ENCODE measurements around the gene TEX12. TPM values are rescaled to one million over a fixed set of nuclear protein-coding genes. Genes with fewer than 3 reads are reported as not detected.

The TEX12 gene, protein sequence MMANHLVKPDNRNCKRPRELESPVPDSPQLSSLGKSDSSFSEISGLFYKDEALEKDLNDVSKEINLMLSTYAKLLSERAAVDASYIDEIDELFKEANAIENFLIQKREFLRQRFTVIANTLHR
- polyA plus RNA-seq (2013, experiment 1 of 4), result not detected
- not detected for polyA plus RNA-seq (2013, experiment 2 of 4)
- polyA plus RNA-seq (2013, experiment 3 of 4), result not detected
- polyA plus RNA-seq (2013, experiment 4 of 4), result 0.28 TPM

DNA sequence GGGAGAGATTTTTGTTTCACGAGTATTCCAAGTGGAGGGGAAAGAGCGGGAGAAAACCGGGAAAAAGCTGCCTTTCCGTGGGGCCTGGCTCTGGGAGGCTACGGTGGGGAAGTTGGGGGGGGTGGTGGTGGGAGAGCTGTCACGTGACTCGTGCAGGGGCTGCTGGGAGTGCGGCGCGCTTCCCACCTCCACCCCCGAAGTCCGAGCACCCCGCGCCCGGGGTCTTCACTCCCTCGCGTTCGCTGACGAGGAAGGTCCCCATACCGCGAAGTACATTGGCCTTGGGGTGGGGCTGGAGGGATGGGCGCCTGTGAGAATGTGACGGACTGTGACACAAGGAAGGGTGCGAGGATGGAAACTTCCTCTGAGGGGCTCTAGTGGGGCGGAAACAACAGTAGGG, at the start of gene TEX12:
Gene TEX12, plus strand, starts transcription at position 228 of the 400 bp plus-strand sequence. CDS start 1,897 bp downstream, outside the sequence.
- H3K4me3 ChIP-seq (ENCODE audit: insufficient read depth, low read depth, low read length), result no peak within 1 kb of the TSS
- H3K36me3 ChIP-seq (ENCODE audit: control insufficient read depth, insufficient read depth, low read length), result no peaks in the 10 kb centered on the region
- no peaks in the 10 kb centered on the region for H3K9me3 ChIP-seq (ENCODE audit: control insufficient read depth, low read length)
- no peak within 1 kb of the TSS for H3K27ac ChIP-seq (ENCODE audit: insufficient read depth, low read depth, low read length, poor library complexity, severe bottlenecking)
- 93 to 94% methylated on average over 25 of the region's 25 CpGs for WGBS, 2 experiments
- H3K4me1 ChIP-seq (ENCODE audit: control insufficient read depth, insufficient read depth, low read length), result no peaks in the 10 kb centered on the region
- no peaks in the 10 kb centered on the region for H3K27me3 ChIP-seq (ENCODE audit: control insufficient read depth, insufficient read depth, low read length, poor library complexity, severe bottlenecking)

DNA sequence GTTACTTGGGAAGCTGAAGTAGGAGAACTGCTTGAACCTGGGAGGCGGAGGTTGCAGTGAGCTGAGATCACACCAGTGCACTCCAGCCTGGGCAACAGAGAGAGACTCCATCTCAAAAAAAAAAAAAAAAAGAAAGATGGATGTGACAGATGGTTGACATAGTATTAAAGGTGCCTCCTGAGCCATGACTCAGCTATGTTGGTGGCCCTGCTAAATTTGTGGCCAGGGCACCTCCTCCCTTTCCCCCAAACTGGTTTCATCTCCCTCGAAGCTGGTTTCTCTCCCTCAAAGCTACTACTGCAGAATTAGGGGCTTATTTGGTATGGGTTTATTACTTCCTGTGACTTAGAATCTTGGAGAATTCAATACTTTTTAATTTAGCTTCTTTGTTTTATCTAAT, 49.0 kb upstream of the TEX12 start:
- Histone ChIP-seq H3K36me3 (ENCODE audit: control insufficient read depth, insufficient read depth, low read length) (no peaks in the 10 kb centered on the region), H3K27me3 (ENCODE audit: control insufficient read depth, insufficient read depth, low read length, poor library complexity, severe bottlenecking) (no peaks in the 10 kb centered on the region), H3K4me3 (ENCODE audit: insufficient read depth, low read depth, low read length) (no peak overlapping the region), H3K27ac (ENCODE audit: insufficient read depth, low read depth, low read length, poor library complexity, severe bottlenecking) (no peak overlapping the region), H3K9me3 (ENCODE audit: control insufficient read depth, low read length) (no peaks in the 10 kb centered on the region), H3K4me1 (ENCODE audit: control insufficient read depth, insufficient read depth, low read length) (no peaks in the 10 kb centered on the region)
- 86 to 94% methylated on average over 1 to 2 of the region's 2 CpGs for WGBS, 2 experiments

DNA sequence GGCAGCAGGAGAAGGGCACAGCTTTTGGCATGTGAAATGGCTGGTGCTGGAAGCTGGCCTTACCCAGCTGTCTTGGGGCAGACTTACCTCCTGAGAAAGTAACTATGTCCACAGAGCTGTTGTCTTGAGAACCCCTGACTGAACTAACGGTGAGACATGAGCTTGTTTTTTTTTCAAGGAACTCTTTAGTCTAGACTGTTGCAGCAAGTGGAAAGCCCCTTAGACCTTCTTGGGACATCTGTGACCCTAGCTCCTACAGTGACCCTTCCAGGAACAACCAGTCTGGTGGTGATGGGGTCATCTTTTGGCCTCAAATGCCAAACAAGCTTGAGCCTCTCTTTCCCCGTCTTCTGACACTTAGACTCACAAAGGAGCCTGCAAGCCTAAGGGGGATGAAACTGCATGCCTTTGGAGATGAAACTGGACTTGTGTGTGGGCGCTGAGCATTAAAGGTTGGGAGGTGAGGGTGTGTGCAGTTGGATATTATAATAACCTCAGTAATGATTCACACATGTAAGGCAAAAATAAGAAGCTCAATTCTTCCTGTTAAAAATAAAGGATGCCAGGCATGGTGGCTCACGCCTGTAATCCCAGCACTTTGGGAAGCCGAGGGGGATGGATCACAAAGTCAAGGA, 45.1 kb upstream of the TEX12 start:
- no peaks in the 10 kb centered on the region for H3K27me3 ChIP-seq (ENCODE audit: control insufficient read depth, insufficient read depth, low read length, poor library complexity, severe bottlenecking)
- H3K9me3 ChIP-seq (ENCODE audit: control insufficient read depth, low read length), result no peaks in the 10 kb centered on the region
- H3K27ac ChIP-seq (ENCODE audit: insufficient read depth, low read depth, low read length, poor library complexity, severe bottlenecking), result no peak overlapping the region
- H3K36me3 ChIP-seq (ENCODE audit: control insufficient read depth, insufficient read depth, low read length), result no peaks in the 10 kb centered on the region
- no peaks in the 10 kb centered on the region for H3K4me1 ChIP-seq (ENCODE audit: control insufficient read depth, insufficient read depth, low read length)
- no peak overlapping the region for H3K4me3 ChIP-seq (ENCODE audit: insufficient read depth, low read depth, low read length)
- WGBS, 2 experiments, result 88 to 92% methylated on average over 4 to 5 of the region's 5 CpGs

DNA sequence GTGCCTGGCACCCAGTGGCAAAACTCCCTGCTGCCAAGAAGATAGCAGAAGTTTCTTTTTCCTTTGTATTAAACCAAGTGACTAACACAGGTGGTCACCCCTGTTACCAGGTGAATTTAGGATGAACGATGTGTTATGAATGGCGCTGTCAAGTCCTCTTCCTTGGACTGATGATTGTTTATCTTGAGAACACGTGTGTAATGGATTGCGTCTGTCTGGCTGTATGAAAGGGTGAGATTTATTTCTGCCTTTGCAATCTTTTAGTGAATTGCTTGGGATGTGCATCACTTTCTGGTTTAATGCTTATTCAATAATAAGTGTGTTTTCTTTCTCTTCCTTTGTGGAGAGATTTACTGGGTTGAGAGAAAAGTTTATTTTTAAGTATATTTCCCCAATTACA, 44.0 kb upstream of the TEX12 start:
- 95 to 98% methylated on average over 4 of the region's 4 CpGs for WGBS, 2 experiments
- Histone ChIP-seq H3K9me3 (ENCODE audit: control insufficient read depth, low read length) (no peaks in the 10 kb centered on the region), H3K36me3 (ENCODE audit: control insufficient read depth, insufficient read depth, low read length) (no peaks in the 10 kb centered on the region)

DNA sequence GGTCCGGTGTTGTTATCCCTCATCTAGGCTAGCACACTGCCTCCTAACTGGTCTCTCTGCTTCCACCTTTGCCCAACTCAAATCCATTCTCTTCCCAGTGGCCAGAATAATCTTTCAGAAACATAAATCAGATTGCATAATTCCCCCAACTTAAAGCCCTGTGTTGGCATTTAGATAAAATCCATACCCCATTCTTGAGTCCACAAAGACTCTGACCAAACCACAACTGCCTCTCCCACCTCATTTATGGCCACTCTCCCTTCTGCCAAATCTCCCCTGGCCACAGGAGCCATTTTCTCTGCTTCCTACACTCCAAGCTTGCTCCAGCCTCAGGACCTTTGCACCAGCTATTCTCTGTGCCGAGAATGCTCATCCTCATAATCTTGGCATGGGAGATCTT, 40.1 kb upstream of the TEX12 start:
- H3K9me3 ChIP-seq (ENCODE audit: control insufficient read depth, low read length), result no peaks in the 10 kb centered on the region
- no peaks in the 10 kb centered on the region for H3K4me1 ChIP-seq (ENCODE audit: control insufficient read depth, insufficient read depth, low read length)
- no peak overlapping the region for H3K4me3 ChIP-seq (ENCODE audit: insufficient read depth, low read depth, low read length)
- H3K27ac ChIP-seq (ENCODE audit: insufficient read depth, low read depth, low read length, poor library complexity, severe bottlenecking), result no peak overlapping the region
- H3K27me3 ChIP-seq (ENCODE audit: control insufficient read depth, insufficient read depth, low read length, poor library complexity, severe bottlenecking), result no peaks in the 10 kb centered on the region
- 91 to 98% methylated on average over 2 of the region's 2 CpGs for WGBS, 2 experiments
- no peaks in the 10 kb centered on the region for H3K36me3 ChIP-seq (ENCODE audit: control insufficient read depth, insufficient read depth, low read length)

More for the DNA sequence above, 44.0 kb upstream of the TEX12 start:
- H3K27ac ChIP-seq (ENCODE audit: insufficient read depth, low read depth, low read length, poor library complexity, severe bottlenecking), result no peak overlapping the region
- H3K4me1 ChIP-seq (ENCODE audit: control insufficient read depth, insufficient read depth, low read length), result no peaks in the 10 kb centered on the region
- no peak overlapping the region for H3K4me3 ChIP-seq (ENCODE audit: insufficient read depth, low read depth, low read length)
- no peaks in the 10 kb centered on the region for H3K27me3 ChIP-seq (ENCODE audit: control insufficient read depth, insufficient read depth, low read length, poor library complexity, severe bottlenecking)

DNA sequence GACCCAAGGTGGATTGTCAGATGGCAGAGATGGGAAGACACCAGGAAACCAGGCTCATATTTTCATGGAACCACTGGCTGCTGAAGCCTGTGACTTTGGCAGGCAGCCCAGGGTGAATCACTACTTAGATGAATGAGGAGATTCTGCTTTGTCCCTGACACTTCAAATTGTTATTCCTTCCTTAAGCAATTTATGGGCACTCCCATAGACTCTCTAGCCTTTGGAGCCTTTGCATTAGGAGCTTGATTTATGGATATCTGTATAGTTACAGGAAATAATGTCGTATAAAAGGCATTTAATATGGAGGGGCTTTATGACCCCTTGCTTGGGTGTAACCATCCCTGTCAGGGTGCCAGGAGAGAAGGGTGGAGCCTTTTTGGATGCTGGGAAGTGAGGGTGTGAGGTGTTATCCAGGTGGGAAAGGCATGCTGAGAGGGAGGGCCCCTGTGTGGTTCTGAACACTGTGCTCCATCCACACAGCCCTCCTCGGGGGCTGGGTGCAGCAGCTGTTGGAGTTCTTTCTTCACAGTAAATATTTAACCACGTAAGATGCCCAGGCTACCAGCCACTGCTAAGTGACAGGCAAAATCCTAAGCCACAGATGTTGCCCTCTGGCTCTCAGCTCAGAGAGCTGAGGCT, 38.6 kb upstream of the TEX12 start:
- no peak overlapping the region for H3K27ac ChIP-seq (ENCODE audit: insufficient read depth, low read depth, low read length, poor library complexity, severe bottlenecking)
- no peaks in the 10 kb centered on the region for H3K4me1 ChIP-seq (ENCODE audit: control insufficient read depth, insufficient read depth, low read length)
- H3K36me3 ChIP-seq (ENCODE audit: control insufficient read depth, insufficient read depth, low read length), result no peaks in the 10 kb centered on the region
- no peak overlapping the region for H3K4me3 ChIP-seq (ENCODE audit: insufficient read depth, low read depth, low read length)
- 84 to 85% methylated on average over 3 of the region's 3 CpGs for WGBS, 2 experiments
- no peaks in the 10 kb centered on the region for H3K9me3 ChIP-seq (ENCODE audit: control insufficient read depth, low read length)
- H3K27me3 ChIP-seq (ENCODE audit: control insufficient read depth, insufficient read depth, low read length, poor library complexity, severe bottlenecking), result no peaks in the 10 kb centered on the region

DNA sequence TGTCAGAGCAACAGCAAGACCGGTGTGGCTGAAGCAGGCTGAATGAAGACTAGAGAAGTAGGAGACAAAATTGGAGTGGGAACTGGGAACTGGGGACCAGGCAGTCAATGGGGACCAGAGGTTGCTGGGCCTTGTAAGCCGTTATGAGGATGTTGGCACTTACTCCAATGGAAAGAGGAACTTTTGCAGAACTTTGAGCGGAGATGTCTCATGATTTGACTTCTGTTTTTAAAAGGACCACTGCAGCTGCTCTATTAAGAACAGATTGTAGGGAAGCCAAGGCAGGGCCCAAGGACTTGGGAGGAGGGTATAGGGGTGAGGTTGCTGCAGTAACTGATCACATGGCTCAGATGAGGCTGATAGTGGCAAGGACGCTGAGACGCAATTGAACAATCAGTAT, 37.5 kb upstream of the TEX12 start:
- Histone ChIP-seq H3K27ac (ENCODE audit: insufficient read depth, low read depth, low read length, poor library complexity, severe bottlenecking) (no peak overlapping the region), H3K36me3 (ENCODE audit: control insufficient read depth, insufficient read depth, low read length) (no peaks in the 10 kb centered on the region), H3K4me1 (ENCODE audit: control insufficient read depth, insufficient read depth, low read length) (no peaks in the 10 kb centered on the region), H3K4me3 (ENCODE audit: insufficient read depth, low read depth, low read length) (no peak overlapping the region), H3K27me3 (ENCODE audit: control insufficient read depth, insufficient read depth, low read length, poor library complexity, severe bottlenecking) (no peaks in the 10 kb centered on the region), H3K9me3 (ENCODE audit: control insufficient read depth, low read length) (no peaks in the 10 kb centered on the region)
- WGBS, 2 experiments, result 93 to 99% methylated on average over 5 of the region's 5 CpGs

DNA sequence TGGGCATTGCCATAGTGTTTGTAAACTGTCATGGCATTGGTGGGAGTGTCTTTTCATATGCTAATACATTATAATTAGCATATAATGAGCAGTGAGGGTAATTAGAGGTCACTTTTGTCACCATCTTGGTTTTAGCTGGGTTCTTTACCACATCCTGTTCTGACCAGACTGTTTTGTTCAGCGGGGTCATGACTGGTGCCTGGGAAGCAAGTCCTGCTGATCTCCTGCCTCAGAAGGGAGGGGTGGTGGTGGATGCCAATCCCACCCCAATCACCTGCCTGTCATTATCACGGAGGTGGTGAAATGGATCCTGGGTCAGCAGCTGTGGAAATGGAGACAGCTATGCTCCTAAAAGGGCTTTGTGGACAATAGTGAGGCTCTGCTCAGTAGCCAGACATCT, 34.4 kb upstream of the TEX12 start:
- Histone ChIP-seq H3K36me3 (ENCODE audit: control insufficient read depth, insufficient read depth, low read length) (no peaks in the 10 kb centered on the region), H3K4me1 (ENCODE audit: control insufficient read depth, insufficient read depth, low read length) (no peaks in the 10 kb centered on the region), H3K9me3 (ENCODE audit: control insufficient read depth, low read length) (no peaks in the 10 kb centered on the region), H3K4me3 (ENCODE audit: insufficient read depth, low read depth, low read length) (no peak overlapping the region), H3K27ac (ENCODE audit: insufficient read depth, low read depth, low read length, poor library complexity, severe bottlenecking) (no peak overlapping the region), H3K27me3 (ENCODE audit: control insufficient read depth, insufficient read depth, low read length, poor library complexity, severe bottlenecking) (no peaks in the 10 kb centered on the region)
- whole genome bisulfite sequencing, 2 experiments, result 92 to 93% methylated on average over 2 of the region's 2 CpGs

DNA sequence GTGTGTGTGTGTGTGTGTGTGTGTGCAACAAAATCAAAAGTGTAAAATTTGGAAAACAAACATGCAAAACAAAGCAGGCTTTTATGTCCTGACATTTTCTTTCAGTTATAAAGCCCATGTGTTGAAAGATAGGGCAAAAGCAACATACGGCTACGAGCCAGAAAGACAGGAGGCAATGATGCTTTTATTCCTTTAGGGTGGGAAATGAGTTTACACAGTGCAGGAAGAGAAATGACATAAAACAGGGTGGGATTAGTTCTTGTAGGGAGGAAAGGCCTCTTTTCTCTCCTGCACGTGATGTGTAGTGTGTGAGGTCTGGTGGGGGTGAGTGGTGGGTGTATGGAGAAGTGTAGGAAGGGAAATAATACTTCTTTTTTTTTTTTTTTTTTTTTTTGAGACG, 32.7 kb upstream of the TEX12 start:
- no peak overlapping the region for H3K4me3 ChIP-seq (ENCODE audit: insufficient read depth, low read depth, low read length)
- WGBS, 2 experiments, result 95 to 99% methylated on average over 2 of the region's 4 CpGs

DNA sequence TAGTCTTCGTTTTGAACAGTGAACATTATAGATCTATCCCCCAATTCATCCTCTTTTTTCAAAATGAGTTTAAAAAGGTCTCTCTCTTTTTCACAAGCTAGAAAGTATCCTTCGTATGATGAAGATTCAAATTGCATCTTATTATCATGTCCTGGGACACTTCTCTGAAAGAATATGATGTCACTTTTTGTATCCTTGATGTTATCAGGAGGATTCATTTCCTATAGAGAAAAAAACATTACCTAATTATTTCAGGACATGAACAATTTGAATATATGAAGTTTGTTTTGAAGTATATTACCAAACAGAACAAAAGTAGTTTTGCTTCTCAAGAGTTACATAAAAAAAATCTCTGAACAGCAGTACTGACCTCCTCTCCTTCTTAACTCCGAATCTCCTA, 23.6 kb upstream of the TEX12 start:
- 95 to 97% methylated on average over 3 of the region's 3 CpGs for WGBS, 2 experiments
- Histone ChIP-seq H3K4me1 (ENCODE audit: control insufficient read depth, insufficient read depth, low read length) (no peaks in the 10 kb centered on the region), H3K36me3 (ENCODE audit: control insufficient read depth, insufficient read depth, low read length) (no peaks in the 10 kb centered on the region), H3K9me3 (ENCODE audit: control insufficient read depth, low read length) (peaks cover 2% of the 10 kb centered on the region), H3K27me3 (ENCODE audit: control insufficient read depth, insufficient read depth, low read length, poor library complexity, severe bottlenecking) (no peaks in the 10 kb centered on the region), H3K4me3 (ENCODE audit: insufficient read depth, low read depth, low read length) (no peak overlapping the region), H3K27ac (ENCODE audit: insufficient read depth, low read depth, low read length, poor library complexity, severe bottlenecking) (no peak overlapping the region)

More for the DNA sequence above, 32.7 kb upstream of the TEX12 start:
- Histone ChIP-seq H3K27me3 (ENCODE audit: control insufficient read depth, insufficient read depth, low read length, poor library complexity, severe bottlenecking) (no peaks in the 10 kb centered on the region), H3K27ac (ENCODE audit: insufficient read depth, low read depth, low read length, poor library complexity, severe bottlenecking) (no peak overlapping the region), H3K9me3 (ENCODE audit: control insufficient read depth, low read length) (no peaks in the 10 kb centered on the region), H3K4me1 (ENCODE audit: control insufficient read depth, insufficient read depth, low read length) (no peaks in the 10 kb centered on the region), H3K36me3 (ENCODE audit: control insufficient read depth, insufficient read depth, low read length) (no peaks in the 10 kb centered on the region)

Measured in ectodermal cell (in vitro differentiated cells).